GM06990 (cell line): Measurements from ENCODE around the gene HMGB2.

ENCODE experiments used
- DNase-seq: peaks from one replicate; pipeline ENCODE4 v3.0.0-alpha.2; 2011; ENCODE audit not compliant: insufficient read length; ENCODE audit errors: extremely low read depth
- H3K27me3 ChIP-seq: replicated peaks from 2 replicates; pipeline ENCODE4 v1.6.0; 2011; ENCODE audit warnings: low read length; ENCODE audit not compliant: control insufficient read depth, insufficient read depth
- H3K36me3 ChIP-seq: 2 replicates; pipeline ENCODE4 v1.5.1; 2011; ENCODE audit warnings: low read length; ENCODE audit not compliant: control insufficient read depth, insufficient read depth
- H3K4me3 ChIP-seq: replicated peaks from 2 replicates; pipeline ENCODE4 v1.5.1; 2011; ENCODE audit warnings: low read depth, mild to moderate bottlenecking, control low read depth, low read length
- TF ChIP-seq, protein P1 (sequence below): IDR thresholded peaks from 2 replicates; pipeline ENCODE4 v1.5.1; 2011; ENCODE audit warnings: low read length, control low read depth, mild to moderate bottlenecking, inconsistent platforms; ENCODE audit not compliant: insufficient read depth, poor library complexity, severe bottlenecking

Gene HMGB2

DNA sequence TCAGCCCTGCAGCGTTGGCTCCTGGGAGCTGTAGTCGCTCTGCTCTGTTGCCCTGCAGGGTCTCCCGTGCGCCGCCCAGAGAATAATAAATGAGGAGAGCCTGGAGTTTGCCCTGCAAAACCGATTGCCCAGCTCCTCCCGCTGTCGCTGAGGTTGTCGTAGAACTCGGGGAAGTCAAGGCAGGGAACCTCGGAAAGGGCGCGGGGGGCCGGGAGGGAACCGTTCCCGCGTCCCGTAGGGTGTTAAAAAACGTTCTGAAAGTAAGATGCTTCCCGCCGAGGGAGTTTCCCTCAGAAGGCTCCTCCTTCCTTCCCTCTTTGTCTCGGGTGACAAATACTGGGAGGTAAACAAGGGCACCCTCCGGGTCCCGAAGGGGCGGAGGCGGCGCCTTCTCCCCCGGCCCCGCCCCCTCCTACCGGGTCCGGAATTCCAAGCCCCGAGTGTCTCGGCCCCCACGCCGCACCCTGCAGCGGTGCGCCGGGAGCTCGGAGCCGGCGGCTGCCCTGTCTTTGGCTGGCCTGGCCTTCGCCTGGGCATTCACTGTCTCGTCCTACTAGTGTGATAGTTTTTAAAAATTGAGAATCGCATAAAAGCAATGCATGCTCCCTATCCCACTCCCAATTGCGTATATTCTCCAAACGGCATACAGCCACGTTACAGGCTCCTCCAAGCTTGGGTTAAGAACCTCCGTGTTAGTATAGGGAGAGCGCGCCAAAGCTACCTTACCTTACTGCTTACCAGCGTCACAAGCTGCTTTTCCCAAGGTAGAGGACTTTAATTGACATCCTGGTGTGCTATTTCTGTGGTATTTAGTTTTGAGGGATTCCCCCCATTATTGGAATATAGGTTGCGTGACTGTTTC is 964 bp upstream of the HMGB2 start:
- peak; percentile 80 for DNase-seq
- no peaks in the 10 kb centered on the region for H3K27me3 ChIP-seq
- TF ChIP-seq, protein P1, sequence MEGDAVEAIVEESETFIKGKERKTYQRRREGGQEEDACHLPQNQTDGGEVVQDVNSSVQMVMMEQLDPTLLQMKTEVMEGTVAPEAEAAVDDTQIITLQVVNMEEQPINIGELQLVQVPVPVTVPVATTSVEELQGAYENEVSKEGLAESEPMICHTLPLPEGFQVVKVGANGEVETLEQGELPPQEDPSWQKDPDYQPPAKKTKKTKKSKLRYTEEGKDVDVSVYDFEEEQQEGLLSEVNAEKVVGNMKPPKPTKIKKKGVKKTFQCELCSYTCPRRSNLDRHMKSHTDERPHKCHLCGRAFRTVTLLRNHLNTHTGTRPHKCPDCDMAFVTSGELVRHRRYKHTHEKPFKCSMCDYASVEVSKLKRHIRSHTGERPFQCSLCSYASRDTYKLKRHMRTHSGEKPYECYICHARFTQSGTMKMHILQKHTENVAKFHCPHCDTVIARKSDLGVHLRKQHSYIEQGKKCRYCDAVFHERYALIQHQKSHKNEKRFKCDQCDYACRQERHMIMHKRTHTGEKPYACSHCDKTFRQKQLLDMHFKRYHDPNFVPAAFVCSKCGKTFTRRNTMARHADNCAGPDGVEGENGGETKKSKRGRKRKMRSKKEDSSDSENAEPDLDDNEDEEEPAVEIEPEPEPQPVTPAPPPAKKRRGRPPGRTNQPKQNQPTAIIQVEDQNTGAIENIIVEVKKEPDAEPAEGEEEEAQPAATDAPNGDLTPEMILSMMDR: no peak
- peak overlapping the region; percentile 99 for H3K4me3 ChIP-seq
- no peaks in the 10 kb centered on the region; the same call in none of the 2 replicates for H3K36me3 ChIP-seq

DNA sequence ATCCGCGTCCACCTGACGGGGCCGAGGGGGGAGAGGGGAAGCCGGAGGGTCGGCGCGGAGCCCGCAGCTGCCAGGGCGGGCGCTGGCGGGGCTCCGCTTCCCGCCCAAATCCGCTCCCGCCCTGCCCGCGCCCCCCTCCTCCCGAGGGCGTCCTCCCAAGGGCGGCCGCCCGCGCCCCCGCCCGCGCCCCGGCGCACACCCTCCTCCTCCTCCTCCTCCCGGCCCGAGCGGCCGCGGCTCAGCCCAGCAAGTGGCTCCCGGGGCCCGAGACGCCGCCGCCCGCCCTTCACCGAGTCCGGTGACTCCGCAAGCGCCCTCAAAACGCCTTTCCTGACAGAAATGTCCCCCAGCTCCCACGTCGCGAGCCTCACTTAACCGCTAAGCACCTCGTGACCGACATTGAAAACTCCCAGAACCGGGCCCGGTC is 487 bp downstream of the HMGB2 start:
- Histone ChIP-seq H3K27me3 (no peaks in the 10 kb centered on the region), H3K36me3 (no peaks in the 10 kb centered on the region; the same call in none of the 2 replicates), H3K4me3 (peak overlapping the region; percentile 99)
- TF ChIP-seq, protein P1: no peak
- DNase-seq: peak; percentile 67

DNA sequence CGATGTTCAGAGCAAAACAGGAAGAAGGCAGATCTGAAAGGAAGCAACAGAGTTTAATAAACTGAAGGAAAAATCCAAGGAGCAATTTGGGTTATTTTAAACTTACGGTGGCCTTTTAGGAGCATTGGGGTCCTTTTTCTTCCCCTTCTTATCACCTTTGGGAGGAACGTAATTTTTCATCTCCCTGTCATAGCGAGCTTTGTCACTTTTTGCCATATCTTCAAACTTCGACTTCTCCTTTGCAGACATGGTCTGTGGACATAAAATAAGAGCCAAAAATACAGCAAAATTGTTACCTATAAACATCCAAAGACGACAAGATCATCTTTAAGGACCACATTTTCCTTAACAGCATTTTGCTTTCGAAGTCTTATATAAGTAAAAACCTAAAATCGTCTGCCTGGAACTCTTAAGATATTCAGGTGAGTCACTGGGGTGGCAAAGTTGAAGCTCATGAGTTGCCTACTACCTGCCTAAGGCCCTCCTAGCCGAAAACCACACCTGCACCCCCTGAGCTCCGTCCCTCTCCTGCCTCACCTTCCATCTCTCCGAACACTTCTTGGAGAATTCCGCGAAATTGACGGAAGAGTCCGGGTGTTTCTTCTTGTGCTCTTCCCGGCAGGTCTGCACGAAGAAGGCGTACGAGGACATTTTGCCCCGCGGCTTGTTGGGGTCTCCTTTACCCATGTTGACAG is 1.0 kb downstream of the HMGB2 start:
- TF ChIP-seq, protein P1: no peak
- Histone ChIP-seq H3K4me3 (peak overlapping the region; percentile 99), H3K27me3 (no peaks in the 10 kb centered on the region), H3K36me3 (no peaks in the 10 kb centered on the region; the same call in none of the 2 replicates)
- peak; percentile 20 for DNase-seq

DNA sequence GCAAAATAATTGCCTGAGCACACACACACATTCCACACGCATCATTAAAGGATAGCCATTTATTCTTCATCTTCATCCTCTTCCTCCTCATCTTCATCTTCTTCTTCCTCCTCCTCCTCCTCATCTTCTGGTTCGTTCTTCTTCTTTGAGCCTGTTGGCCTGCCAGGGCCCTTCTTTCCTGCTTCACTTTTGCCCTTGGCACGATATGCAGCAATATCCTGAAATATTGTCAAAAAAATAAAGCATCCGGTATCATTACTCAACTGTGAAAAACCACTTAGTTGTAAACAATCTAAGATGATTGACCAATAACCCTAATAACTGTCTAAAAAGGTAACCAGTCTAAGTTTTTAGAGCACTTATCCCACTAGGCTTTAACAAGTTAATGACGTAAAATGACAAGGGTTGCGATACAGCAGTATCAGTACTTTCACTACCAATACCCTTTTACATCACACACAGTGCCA is 2.1 kb downstream of the HMGB2 start:
- no peak for DNase-seq
- TF ChIP-seq, protein P1: no peak
- Histone ChIP-seq H3K27me3 (no peaks in the 10 kb centered on the region), H3K4me3 (peak overlapping the region; percentile 99), H3K36me3 (no peaks in the 10 kb centered on the region; the same call in none of the 2 replicates)

DNA sequence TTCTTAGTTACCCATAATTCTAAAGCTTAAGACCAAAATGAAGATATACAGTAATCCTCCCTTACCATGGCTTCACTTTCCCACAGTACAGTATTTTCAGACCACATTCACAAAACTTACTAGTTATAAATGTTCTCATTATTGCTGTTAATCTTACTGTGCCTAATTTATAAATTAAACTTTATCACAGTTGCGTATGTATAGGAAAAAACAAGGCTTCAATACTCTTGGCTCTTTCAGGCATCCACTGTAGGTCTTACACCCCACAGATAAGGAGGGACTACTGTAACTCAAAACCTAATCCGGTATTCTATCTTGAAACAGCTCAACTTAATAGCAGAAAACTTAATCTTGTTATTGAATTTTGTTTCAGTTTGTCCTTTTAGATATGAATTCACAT is 3.6 kb downstream of the HMGB2 start:
- Histone ChIP-seq H3K36me3 (no peaks in the 10 kb centered on the region; the same call in none of the 2 replicates), H3K4me3 (no peak overlapping the region), H3K27me3 (no peaks in the 10 kb centered on the region)
- no peak for DNase-seq
- TF ChIP-seq, protein P1: no peak
